ENCODE results near the gene NCF4.

NCF4 gene

DNA sequence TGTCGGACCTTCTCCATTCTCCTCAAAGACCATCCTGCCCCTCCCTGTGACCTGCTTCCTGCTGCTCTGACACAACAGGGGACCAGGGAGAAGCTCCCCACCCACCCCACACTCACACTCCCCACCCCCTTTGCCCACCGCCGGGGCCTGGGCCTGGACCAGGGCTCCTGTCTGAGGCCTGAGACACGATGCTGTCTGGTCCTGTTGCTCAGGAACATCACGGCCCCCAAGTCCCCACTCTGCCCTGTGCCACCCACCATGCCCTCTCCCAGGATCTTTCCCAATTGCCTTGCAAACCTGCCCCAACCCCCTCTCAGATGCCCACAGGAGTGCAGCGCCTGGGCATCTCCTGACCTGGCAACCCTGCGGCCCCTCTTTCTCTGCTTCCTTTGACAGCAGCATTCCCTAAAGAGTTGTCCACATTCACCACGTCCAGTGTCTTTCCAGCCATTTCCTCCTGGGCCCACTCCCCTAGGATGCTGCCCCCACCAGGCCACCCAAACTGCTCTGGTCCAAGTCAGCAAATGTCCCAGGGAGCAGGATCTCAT is 63.4 kb downstream of the NCF4 start:
- DNase-seq, result no peak

DNA sequence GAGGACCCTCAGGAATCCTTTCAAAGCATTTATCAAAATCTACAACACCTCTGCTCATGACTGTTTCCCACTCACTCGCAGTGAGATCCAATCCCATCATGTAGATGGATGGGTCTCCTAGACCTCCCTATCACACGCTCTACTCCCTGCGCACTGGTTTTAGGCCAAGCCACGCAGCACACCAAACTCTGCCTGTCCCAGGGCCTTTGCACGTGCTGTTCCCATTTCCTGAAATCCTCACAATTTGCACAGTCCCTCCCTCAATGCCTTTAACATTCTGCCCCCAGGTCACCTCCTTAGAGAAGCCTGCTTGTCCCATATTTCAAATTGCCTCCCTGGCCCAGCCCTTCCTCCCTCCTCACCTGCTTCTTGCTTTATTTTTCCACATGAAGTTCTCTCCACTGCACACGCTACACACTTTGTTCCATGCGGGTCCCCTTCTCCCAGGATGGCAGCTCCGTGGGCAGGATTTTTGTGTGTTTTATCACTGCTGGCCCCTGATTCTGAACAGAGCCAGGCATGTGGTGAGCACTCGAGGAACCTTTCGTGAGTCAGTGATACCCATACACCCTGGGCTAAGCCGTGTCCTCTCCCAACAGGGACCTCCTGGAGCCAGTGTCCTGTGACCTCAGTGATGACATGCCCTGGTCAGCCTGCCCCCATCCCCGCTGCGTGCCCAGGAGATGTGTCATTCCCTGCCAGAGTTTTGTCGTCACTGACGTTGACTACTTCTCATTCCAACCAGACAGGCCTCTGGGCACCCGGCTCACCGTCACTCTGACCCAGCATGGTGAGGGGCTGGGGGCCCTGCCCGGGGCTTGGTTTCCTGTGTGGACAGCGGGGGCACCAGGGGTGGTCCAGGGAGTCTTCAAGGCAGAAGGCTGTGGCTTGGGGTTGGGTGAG is 64.8 kb downstream of the NCF4 start:
- DNase-seq, result peak; percentile 91

DNA sequence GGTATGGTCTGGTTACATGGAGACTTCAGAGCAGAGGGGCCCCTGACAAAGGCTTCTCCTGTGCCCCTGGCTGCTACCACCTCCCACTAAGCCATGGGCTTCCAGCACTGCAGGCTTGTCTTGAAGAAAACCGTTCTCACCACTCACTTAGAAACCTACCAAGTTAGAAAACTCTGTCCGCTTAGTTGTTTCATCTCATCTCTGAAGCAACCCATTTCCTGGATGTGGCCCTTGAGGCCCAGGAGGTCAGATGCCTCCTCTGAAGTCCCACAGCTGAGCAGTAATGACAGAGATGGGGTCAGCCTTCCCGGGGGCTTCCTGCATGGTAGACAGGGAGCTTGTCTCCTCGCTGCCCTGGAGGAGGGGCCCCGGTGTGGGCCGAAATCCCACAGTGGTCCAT is 65.5 kb downstream of the NCF4 start:
- no peak for DNase-seq

DNA sequence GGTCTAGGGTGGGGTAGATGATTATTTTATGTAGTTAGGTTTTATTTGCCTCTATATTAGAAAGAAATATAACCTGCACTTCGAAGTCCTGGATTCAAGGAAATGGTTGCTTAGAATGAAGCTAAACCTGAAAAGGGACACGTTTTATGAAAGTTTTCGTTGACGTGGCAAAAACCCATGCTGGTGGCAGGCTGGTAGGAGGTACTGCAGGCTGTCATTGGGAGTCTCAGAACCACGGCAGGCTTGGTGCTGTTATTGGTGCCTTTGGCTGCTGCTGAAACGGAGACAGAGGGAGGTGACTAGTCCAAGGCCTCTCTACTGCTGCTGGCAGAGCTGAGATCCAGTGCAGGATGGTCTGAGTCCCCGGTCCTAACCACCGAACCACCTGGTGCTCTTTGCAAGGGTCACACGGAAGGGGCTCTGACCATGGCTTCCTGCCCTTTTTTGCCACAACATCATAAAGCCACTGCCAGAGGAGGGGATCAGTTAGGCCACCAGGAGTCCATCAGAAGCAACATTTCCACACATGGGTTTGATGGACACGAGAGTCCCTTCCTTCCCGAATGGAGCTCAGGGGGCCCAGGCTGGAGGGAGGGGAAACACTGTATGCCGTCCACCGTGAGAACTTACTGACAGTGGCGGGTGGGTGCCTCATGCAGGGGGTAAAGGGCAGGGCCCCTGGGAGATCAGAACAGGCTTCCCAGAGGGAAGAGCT is 66.1 kb downstream of the NCF4 start:
- DNase-seq, result no peak
